Activated CD4-positive, alpha-beta T cell treated with anti-CD3 and anti-CD28 coated beads for 4 hours (primary cell): ENCODE measurements around the gene ATP5F1D.

Experiments used
- DNase-seq, 2 donors: peaks; one replicate each; pipeline ENCODE4 v3.0.0-alpha.2; 2020

The ATP5F1D gene

DNA sequence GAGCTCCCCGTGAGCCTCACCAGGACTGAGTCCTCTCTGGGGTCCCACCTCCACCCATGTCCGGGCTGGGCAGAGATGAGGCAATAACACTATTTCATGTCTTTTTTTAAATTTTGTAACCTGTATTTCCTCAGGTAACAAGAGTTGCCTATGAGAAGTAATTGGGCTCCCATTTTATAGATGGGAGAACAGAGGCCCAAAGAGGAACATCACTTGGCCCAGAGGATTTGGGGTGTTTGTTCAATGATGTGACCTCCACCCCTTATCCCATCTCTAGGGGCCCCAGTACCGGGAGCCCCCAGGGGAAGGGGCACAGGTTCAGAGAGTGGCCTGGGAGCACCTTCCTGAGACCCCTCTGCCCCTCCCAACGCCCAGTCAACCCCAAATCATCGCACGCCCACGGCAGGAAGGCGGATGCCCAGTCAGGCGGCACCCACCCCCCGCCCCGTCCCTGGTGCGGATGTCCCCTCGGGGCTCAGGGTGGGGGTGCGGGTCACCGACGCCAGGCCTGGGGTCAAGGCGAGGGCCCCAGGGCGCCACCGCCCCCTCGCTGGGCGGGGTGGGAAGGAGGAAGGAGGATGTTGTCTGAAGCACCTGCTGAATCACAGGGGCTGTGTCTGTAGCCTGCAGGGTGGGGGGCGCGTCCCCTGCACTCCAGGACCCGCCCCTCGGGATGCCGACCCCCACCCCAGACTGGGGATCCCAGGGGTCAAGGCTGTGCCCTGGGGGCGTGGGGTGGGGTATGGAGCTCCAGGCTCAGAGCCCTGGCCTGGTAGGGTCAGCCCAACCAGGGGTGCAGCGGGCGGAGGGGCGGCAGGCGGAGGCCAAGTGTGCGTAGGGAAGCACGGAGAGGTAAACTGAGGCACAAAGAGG is 18.6 kb downstream of the ATP5F1D start:
- DNase-seq = peak; percentile 50 to 60

DNA sequence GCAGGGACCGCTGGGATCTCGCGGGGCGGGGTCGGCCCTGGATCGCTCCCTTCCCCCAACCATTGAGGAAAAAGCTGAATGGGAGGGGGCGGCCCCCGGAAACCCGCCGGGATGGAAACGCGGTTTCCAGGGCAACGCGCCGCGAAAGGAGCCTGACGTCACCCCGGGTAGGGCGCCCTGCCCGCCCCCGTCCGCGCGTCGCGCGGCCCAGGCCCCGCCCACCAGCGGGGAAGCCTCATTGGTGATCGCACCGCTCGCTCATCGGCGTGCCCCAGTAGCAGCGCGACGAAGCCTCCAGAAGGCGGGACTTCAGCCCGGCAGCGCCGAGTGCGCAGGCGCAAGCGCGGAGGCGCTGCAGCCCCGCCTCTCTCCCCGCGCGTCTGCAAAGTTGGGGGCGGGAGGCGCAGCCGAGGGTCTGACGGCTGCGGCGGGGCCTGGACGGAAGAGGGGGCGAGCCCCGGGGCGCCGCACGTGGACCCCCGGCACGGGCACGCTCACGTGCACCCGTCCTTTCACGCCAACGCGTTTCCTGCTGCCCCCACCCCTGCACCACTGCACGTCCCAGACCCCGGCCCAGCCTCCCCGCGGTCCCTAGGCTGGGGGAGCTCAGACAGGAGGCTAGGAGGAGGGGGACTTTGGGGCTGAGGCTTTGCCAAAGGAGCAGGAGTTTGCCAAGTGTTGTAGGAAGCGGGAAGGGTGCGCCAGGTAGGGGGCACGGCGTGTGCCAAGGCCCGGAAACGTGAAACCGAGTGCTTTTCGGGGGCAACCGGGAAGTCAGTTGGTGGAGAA is 19.4 kb downstream of the ATP5F1D start:
- DNase-seq = peak; percentile 97

DNA sequence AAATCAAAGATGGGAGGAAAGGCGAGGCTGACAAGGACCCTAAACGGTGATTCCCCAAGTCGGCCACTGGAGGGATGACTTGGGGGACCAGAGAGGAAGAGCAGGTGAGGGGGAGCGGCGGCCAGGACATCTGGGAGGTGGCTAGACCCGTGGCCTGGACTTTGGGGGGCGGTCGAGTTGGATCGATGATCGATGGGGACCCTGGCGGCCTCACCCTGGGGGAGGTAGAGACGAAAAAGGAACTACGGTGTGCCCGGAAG is 19.9 kb downstream of the ATP5F1D start:
- DNase-seq = no peak

DNA sequence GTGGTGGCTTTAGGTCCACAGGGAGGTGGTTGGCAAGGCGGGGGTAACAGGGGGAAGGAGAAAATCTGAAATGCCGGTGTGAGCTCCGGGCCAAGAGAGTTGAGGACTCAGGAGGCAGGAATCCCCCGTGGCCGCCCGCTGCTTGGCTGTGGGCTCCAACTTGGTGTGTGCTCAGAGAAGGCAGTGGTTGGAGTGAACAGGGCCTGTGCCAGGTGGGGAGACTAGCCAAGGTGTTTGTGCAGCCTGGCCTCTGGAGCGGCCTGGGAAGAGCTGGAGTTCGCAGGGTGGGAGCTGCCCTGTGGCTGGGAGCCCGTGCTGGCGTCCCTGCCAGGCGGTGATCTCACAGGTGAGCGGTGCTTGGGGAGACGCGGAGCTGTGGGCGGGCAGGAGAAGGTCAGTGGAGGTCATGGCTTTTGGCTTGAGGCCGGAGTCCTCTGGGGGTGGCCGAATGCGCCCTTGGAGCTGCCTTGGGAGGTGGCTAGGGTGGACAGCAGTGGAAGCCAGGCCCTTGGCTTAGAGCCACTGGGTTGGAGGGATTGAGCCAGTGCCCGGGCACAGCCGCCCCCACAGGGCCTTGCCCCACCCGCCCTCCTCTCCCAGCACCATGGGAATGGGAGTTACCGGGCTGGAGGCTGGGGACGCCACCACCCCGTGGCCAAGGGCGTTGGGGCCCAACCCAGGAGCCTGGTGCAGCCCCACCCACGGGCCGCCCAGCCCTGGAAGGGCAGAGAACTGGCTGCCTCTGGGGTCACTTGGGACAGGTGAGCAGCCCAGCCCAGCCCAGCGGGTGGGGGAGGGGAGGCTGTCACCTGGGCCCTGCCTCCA is 20.5 kb downstream of the ATP5F1D start:
- no peak for DNase-seq

DNA sequence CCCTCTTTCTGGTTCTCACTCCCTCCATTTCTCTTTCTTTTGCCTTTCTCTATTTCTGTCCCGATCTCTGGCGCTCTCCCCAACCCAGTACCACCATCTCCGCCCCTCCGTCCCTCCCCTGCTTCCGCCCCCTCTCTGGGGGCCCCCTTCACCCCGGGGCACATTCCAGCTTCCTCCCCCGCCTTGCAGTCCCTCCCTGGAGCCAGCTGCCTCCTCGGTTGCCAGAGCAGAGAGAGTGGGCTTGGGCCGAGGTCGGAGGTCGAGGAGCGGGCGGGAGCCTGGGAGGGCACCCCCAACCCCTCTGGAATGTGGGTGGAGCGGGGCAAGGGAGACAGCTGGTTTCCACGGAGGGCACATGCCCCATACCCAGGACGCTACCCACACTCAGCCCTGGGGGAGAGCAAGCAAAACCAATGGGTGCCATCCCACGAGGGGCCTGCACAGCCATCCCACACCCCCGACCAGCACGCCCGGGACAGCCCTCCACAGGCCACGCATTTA is 21.1 kb downstream of the ATP5F1D start:
- no peak for DNase-seq

DNA sequence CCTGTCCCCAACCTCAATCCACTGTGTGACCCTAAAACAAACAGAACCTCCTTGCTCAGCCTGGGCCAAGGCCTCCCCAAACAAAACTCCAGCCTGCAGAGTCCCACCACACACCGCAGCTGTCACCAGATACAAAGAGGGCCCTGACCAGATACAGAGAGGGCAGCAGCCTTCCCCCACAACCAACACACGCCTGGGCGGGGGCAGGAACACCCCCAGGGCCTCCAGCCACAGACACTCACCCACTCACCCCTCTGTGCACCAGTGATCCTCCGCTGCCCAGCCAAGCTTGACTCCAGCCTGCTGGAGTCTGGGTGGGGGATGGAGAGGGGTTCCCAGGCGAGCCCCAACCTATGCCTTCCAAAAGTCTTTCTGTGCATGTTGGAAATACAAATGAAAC is 21.6 kb downstream of the ATP5F1D start:
- no peak for DNase-seq

DNA sequence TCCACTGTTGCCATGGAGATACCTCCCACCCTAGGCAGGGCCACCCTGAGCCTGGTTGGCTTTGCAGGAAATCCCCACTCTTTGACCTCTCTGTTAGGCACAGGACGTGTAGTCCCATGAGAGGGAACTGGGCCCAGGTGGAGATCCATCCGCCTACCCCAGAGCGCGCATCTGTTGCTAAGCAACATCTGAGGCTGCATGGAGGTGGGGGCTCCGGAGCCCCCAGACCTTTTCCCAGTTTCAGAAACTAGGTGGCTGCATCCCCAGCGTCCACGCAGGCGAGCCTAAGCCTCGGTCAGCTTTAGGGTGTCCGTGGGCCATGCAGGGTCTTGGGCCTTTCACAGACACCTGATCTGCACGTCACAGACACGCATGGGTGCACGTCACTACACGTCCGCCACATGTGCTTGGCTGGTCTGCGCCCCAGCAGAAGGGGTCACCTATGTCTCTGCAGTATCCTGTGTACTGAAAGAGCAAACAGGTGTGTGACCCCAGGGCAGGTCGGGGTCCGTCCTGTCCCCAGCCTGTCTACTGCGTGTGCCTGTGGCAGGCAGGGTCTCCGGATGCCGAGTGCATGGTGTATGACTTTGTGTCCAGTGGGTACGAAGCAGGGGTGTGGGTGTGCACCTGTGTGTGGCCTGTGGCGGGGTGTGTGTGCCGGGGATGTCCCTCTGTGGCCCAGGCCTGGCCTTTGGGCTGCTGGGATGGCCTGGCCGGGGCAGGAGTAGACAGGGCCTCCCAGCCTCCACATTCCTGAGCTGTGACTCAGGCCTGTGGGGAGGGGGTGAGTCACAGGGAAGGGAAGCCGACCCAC is 23.5 kb downstream of the ATP5F1D start:
- no peak for DNase-seq

DNA sequence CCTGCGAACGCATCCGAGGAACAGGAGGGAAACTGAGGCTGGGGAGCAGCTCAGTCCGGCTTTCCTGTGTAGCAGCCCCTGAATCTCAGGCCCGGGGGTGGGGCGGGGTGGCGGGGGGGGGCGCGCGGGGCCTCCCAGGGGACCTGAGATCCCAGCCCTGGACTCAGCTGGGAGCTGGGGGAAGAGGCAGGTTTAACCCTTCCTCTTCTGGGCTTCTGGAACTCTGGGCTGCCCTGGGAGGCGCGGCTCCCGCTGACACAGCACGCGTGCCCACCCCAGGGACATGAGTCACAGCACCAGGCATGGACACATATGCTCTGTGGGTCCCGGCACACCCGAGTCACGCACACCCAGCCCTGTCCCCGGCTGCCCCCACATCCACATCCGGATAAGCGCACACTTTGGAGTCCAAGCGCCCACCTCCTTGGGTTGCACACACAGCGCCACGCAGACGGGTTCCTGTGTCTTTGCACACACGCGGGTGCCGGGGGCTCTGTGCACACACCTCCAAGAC is 24.1 kb downstream of the ATP5F1D start:
- peak in 1 of 2 donors; percentile 50 for DNase-seq

DNA sequence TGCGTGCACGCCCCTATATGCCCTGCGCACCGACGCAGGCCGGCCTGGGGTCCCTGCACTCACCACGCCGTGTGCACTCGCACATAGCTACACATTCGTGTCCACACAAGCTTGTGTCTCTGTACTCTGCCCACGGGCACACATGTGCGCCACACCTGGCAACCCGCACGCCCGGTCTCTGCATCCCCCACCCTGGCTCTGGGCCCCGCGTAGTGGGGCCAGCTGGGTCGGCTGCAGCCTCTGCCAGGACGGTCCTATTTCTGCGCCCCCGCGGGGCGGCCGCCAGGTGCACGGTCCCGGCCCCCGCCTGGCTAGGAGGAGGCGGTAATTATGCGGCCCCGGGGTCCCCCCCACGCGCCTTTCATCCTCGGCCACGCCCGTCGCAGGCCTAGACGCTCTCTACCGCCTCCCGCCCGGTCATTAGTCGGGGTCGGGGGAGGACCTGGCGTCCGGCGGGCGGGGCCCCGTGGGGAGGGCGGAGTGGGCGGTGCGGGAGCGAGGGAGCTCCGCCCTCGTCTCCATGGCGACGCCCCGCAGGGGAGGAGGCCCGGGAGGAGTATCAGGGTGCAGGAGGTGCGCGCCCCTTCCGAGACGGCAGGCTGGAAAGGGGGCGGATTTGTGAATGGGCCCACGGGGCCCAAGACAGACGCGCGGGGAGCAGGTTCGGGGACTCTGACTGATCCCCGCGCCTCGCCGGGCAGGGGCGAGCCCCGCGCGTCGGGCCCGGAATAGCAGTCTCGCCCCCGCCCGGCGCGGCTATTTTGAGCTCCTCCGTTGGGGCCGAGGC is 24.8 kb downstream of the ATP5F1D start:
- DNase-seq = peak; percentile 79 to 86

DNA sequence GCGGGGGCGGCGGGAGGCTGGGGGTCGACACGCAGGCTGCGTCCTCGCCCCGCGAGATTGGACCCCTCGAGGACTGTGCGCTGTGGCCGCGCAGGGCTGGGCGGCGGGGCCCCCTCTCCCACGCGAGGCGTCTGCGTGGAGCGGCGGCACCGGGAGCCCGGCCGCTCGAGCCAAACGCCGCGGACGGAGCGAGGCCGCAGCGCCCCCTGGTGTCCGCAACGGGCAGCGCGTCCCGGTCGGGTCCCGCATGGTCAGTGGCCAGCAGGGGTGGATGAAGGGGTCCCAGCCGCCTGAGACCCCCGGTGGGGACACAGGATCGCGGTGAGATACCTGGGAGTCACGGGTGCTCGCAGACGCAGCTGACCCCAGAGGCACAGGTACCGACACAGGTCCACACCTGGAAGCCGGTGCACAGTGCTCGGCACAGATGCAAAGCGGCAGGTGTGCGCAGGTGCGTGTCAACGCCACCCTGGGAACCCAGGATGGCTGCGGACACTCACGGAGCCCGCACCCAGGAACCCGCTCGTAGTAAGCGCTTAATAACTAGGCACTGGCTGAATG is 25.4 kb downstream of the ATP5F1D start:
- DNase-seq = peak; percentile 59 to 65

DNA sequence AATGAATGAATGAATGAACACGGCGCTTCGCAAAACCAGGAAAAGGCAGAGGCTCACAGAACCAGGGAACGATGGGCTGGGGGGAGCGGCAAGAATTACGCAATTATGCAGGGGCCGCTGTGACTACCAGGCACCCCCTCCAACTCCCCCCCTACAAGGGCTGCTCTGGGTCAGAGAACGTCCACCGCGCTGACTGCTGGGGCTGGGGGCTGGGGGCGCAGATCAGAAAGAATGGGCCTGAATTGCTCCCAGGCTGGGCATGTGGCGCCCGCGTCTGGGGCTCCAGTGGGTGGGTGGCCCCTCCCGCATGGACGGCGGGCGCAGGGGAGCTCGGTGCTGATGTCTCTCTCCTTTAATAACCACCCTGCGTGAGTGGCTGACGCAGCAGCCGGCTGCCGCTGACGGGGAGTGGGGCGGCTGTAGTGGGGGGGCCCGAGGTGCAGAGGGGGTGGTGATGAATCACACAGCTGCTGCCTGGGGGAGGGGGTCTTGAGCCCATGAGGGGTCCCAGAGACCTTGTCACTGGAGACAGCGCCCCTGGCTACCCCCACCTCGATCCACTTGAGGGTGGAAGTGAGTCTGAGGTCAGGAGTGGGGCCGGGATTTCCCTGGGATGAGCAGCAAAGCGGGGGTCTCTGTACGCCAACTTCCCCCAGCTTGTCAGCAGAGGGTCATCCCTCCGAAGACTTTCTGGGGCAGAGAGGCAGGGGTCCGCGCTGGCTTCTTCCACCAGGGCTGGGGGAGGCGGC is 26.1 kb downstream of the ATP5F1D start:
- no peak for DNase-seq

DNA sequence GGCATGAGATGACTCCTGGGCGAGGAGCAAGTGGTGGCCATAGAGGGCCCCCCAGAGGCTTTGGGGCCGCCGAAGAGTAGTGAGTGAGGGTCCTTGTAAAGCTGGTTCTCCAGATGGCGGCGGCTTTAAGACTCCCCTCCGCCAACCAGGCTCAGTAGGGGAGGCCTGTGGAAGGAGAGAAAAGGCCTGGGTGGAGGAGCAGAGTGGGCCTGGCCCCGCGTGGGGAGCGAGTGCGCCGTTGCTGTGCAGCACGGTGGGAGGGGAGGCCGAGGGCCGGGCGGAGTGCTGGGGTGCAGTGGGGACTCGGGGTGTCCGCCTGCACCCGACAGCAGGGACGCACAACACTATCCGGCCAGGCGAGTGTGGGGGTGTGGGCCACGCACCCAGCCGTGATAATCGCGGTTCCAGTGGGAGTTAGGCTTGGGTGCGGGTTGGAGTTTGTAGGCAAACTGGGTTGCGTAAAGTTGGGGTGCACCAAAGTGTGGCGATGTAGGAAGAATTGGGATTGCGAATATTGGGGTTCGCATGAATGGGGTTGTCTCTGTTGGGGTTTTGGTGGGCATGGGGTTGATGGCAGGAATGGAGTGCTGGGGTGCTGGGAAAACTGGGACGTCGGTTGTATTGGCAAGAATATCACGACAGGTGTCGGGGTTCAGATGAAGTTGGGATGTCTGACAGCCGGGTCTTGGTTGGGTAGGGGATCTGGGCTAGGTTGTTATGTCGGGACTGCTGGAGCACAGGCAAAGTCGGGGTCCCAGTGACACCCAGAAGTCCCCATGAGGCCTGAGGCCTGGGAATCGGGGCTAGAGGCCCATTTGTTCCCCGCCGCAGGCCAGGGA is 26.9 kb downstream of the ATP5F1D start:
- no peak for DNase-seq

DNA sequence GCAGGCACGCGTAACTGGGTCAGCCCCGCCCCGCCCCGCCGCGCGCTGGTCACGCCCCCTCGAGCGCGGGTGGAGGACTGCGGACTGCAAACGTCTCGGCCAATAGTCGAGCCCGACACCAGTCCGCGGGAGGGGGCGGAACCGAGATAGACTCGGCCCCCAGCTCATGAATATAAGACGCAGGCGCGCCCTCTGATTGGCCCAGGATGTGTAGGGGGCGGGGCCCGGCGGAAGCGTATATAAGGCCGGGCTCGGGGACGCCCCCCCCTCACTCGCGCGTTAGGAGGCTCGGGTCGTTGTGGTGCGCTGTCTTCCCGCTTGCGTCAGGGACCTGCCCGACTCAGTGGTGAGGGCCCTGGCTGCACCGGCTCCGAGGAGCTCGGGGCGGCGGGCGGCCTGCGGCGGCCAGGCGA is 27.5 kb downstream of the ATP5F1D start, which contains the start of gene CIRBP:
TSS of gene CIRBP (plus strand) at position 268 of the 413 bp plus-strand sequence. CDS start 1,602 bp downstream, outside the sequence.
- peak; percentile 100 for DNase-seq

DNA sequence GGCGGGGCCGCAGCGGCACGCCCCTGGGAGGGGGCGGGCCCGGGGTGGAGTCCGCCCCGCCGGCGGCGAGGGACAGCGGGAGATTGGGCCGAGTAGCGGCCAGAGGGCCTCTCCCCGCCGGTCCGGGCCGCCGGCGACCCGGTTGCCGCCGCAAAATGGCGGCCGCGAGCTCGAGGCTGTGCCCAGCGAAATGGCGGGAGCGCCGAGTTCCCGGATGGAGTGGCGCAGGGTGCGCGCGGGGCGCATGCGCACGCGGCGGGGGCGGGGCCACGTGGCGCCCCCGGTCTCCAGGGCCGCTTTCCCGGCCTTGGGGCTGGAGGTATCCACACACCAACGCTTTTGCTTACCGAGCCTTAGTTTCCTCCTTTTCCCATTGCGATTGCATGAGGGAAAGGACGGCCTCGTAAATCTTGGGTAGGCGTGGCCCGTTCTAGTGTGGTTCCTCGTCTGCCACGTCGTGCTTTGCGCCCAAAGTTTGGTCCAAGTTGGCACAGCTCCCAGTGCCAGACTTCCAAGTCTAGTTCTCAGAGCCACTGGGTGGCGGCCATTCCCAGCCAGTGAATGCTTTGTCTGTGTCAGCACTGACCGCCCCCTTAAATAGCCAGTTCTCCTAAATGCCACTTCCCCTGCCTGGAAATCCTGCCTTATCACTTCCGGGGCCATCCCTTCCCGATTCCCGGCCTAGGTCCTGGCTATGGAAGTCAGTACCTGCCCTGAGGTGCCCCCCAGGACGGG is 28.1 kb downstream of the ATP5F1D start:
- peak; percentile 81 to 87 for DNase-seq

DNA sequence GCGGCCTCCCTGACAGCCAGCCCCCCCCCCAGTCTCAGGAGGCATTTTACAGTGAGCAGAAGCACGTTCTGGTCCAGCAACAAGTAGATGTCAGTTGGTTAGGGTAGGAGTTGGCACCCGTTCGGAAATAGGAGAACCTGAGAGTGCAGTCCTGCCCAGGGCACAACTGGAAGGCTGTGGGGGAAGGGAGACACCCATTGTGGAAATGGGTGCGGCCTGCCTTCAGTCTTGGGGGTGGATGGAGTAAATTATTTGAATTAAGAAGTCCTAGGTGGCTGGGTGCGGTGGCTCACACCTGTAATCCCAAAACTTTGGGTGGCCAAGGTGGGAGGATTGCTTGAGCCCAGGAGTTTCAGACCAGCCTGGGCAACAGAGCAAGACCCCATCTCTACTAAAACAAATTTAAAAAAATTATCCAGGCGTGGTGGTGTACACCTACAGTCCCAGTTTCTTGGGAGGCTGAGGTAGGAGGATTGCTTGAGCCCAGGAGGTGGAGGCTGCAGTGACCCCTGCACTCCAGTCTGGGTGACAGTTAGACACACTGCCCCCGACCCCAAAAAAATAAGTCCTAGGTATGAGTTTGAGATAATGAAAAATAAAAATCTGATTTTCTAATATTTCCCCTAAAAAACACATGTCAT is 28.8 kb downstream of the ATP5F1D start:
- no peak for DNase-seq

DNA sequence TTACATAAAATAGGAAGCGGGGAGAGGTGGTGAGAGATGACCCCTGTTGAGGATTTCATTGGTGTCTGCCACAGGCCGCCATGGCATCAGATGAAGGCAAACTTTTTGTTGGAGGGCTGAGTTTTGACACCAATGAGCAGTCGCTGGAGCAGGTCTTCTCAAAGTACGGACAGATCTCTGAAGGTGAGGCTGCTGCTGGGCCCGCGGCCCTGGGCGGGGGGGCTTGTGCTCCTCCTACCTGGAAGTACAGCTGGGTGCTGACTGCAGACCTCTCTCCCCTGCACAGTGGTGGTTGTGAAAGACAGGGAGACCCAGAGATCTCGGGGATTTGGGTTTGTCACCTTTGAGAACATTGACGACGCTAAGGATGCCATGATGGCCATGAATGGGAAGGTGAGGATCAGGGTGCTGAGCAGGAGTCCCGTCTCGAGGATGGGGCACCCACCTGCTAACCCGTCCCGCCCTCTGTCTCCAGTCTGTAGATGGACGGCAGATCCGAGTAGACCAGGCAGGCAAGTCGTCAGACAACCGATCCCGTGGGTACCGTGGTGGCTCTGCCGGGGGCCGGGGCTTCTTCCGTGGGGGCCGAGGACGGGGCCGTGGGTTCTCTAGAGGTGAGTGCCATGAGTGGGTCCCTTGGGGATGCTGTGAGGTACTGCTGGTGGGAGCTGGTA is 29.4 kb downstream of the ATP5F1D start:
- no peak for DNase-seq
